ENCODE data around the gene KDM1B. TPM values are rescaled to one million over a fixed set of nuclear protein-coding genes. Genes with fewer than 3 reads are reported as not detected.
"Not testable (repeated sequence)": the region's sequence is repeated elsewhere in the genome, so short reads cannot be mapped to it uniquely, and the experiment has no call there.

Gene KDM1B
- total RNA-seq, 4 donors from 2014 or later, result 12.1 to 15.8 (median 12.7) TPM

- DNase-seq (ENCODE audit: low spot score) (no peak), ATAC-seq (ENCODE audit: low FRiP score) (no peak)
- TF ChIP-seq, protein P1, sequence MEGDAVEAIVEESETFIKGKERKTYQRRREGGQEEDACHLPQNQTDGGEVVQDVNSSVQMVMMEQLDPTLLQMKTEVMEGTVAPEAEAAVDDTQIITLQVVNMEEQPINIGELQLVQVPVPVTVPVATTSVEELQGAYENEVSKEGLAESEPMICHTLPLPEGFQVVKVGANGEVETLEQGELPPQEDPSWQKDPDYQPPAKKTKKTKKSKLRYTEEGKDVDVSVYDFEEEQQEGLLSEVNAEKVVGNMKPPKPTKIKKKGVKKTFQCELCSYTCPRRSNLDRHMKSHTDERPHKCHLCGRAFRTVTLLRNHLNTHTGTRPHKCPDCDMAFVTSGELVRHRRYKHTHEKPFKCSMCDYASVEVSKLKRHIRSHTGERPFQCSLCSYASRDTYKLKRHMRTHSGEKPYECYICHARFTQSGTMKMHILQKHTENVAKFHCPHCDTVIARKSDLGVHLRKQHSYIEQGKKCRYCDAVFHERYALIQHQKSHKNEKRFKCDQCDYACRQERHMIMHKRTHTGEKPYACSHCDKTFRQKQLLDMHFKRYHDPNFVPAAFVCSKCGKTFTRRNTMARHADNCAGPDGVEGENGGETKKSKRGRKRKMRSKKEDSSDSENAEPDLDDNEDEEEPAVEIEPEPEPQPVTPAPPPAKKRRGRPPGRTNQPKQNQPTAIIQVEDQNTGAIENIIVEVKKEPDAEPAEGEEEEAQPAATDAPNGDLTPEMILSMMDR (IDR thresholded peaks at IDR 0.05), result no peak
These were observed 51.4 kb downstream of the KDM1B start for GRCh38 chr6:18206591-18206990.

DNA sequence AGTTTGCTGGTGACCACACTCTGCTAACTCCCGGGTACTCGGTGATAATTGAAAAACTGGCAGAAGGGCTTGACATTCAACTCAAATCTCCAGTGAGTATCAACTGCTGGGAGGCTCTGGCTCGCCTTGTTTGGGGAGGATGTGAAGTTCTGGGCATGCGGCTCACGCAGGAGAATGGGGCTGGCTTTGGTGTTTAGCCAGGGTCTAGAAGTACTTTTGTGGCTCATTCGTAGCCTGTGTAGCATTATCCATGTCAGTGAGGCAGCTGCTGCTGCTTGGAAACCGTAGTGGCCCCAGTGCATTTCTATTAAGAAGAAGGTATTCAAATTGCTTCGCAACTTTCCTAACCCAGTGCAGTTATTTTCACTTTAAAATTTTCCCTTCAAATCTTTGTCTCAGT, 52.2 kb downstream of the KDM1B start:
- DNase-seq (ENCODE audit: low spot score), result no peak
- no peak for ATAC-seq (ENCODE audit: low FRiP score)
- TF ChIP-seq, protein P1 (IDR thresholded peaks at IDR 0.05), result no peak

DNA sequence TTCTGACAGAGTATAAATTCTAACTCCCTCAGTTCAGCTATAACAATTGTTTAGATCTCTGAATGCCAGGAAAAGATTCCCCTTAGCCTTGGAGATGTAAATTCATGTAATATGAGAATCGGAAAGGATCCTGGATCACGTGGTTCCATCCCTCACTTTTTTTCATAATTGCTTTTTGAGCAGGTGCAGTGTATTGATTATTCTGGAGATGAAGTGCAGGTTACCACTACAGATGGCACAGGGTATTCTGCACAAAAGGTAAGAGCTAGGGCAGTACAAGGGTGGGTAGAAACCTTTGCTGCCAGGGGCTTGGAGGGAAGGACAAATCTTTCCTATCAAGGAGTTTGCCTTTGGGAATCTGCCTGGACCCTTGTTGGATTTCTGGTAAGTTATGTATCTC, 52.7 kb downstream of the KDM1B start:
- no peak for ATAC-seq (ENCODE audit: low FRiP score)
- DNase-seq (ENCODE audit: low spot score), result no peak
- TF ChIP-seq, protein P1 (IDR thresholded peaks at IDR 0.05), result no peak

- ATAC-seq (ENCODE audit: low FRiP score), result not testable (repeated sequence)
These were observed 53.6 kb downstream of the KDM1B start for GRCh38 chr6:18208778-18209177.

GRCh38 chr6:18209539-18210197, 54.4 kb downstream of the KDM1B start:
- TF ChIP-seq, protein P1 (IDR thresholded peaks at IDR 0.05), result no peak
- DNase-seq (ENCODE audit: low spot score) (no peak), ATAC-seq (ENCODE audit: low FRiP score) (no peak)

More at GRCh38 chr6:18208778-18209177, 53.6 kb downstream of the KDM1B start:
- not testable (repeated sequence) for DNase-seq (ENCODE audit: low spot score)

DNA sequence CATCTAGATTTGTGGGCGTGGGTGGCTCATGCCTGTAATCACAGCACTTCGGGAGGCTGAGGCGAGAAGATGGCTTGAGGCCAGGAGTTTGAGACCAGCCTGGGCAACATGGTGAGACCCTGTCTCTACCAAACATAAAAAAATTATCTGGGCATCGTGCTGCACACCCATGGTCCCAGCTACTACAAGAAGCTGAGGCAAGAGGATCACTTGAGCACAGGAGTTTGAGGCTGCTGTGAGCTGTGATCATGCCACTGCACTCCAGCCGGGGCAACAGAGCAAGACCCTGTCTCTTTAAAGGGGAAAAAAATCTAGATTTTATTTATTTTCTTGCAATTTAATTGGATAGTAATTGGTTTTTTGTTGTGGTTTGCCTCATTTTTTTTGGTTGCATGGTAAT, 55.5 kb downstream of the KDM1B start:
- DNase-seq (ENCODE audit: low spot score) (no peak), ATAC-seq (ENCODE audit: low FRiP score) (no peak)
- TF ChIP-seq, protein P1 (IDR thresholded peaks at IDR 0.05), result no peak

DNA sequence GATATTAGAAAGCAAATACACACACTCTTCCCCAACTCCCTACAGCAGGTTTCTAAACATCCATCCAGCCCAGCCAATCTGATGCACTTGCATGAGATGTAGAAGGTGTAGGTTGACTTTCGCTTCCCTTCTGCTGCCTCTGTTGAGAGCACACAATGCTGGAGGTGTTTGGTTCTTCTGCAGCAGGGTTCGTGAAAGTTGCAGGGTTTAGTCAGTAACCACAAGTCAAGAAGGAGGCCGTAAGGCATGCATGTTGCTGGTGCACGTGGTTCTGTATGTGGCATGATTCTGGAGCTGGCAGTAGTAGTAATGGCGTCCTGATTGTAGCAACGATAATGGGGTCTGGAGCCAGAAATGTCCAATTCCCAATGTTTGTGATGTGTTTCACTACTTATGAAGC, 56.1 kb downstream of the KDM1B start:
- TF ChIP-seq, protein P1 (IDR thresholded peaks at IDR 0.05), result no peak
- DNase-seq (ENCODE audit: low spot score), result no peak
- ATAC-seq (ENCODE audit: low FRiP score), result no peak

Measured in omental fat pad (tissue), 4 donors.